Gastrocnemius medialis (tissue), 4 donors: Measurements from ENCODE around the gene CBL.

Source experiments
- CTCF ChIP-seq, 5 experiments: fragments of 450-650 bp in 3 of 5; fragments of 200-600 bp in 2 of 5; sonication (generic) in 2 of 5; IDR thresholded peaks in 4 of 5; conservative IDR thresholded peaks in 1 of 5; 1 replicate in 4 of 5; 2 replicates in 1 of 5; pipeline ENCODE4 v1.5.1; 2016 to 2019; ENCODE audit warnings: antibody characterized with exemption in 5 of 5, mild to moderate bottlenecking in 3 of 5, moderate library complexity in 3 of 5
- POLR2A ChIP-seq, 2 donors: fragments of 450-650 bp; IDR thresholded peaks; one replicate each; pipeline ENCODE4 v1.6.1; 2017; ENCODE audit warnings: antibody characterized with exemption in 2 of 2, mild to moderate bottlenecking in 2 of 2, moderate library complexity in 2 of 2

GRCh38 chr11:119188887-119189286 lies 17.3 kb upstream of the CBL start:
- TF ChIP-seq POLR2A (IDR thresholded peaks at IDR 0.05) (no peak), CTCF (IDR thresholded peaks at IDR 0.05 in 4 of 5, conservative IDR thresholded peaks at IDR 0.05 in 1 of 5) (no peak)
